Osteocyte (in vitro differentiated cells): ENCODE results near the gene ZFAND2A. TPM values are rescaled to one million over a fixed set of nuclear protein-coding genes. Genes with fewer than 3 reads are reported as not detected.
A peak's percentile ranks its signal among the peaks of the same experiment; 100 is the strongest.

Experiments
- DNase-seq: peaks from one replicate; pipeline ENCODE4 v3.0.0; 2021; ENCODE audit warnings: mixed read lengths; ENCODE audit not compliant: unreplicated experiment; ENCODE audit errors: extremely low spot score
- H3K27ac Mint-ChIP-seq: one replicate; pipeline ENCODE4 v1.8.0; 2021; ENCODE audit warnings: mild to moderate bottlenecking, mixed read lengths; ENCODE audit not compliant: unreplicated experiment
- H3K27me3 Mint-ChIP-seq: one replicate; pipeline ENCODE4 v1.8.0; 2021; ENCODE audit warnings: mixed read lengths; ENCODE audit not compliant: unreplicated experiment
- H3K36me3 Mint-ChIP-seq: one replicate; pipeline ENCODE4 v1.8.0; 2021; ENCODE audit warnings: mixed read lengths; ENCODE audit not compliant: unreplicated experiment
- H3K4me1 Mint-ChIP-seq: one replicate; pipeline ENCODE4 v1.8.0; 2021; ENCODE audit warnings: mixed read lengths; ENCODE audit not compliant: unreplicated experiment
- H3K4me3 Mint-ChIP-seq: one replicate; pipeline ENCODE4 v1.8.0; 2021; ENCODE audit warnings: mild to moderate bottlenecking, moderate library complexity, mixed read lengths; ENCODE audit not compliant: unreplicated experiment
- H3K9me3 Mint-ChIP-seq: one replicate; pipeline ENCODE4 v1.8.0; 2021; ENCODE audit warnings: mixed read lengths; ENCODE audit not compliant: unreplicated experiment
- total RNA-seq: library from RNA; stranded (reverse); gene quantifications from 2 replicates; pipeline ENCODE4 v1.2.1, GENCODE V29; 2021
- TF ChIP-seq, protein P1 (sequence below): fragments of 200-600 bp; sonication (generic); IDR thresholded peaks from 2 replicates; pipeline ENCODE4 v1.5.0; 2021; ENCODE audit warnings: antibody characterized with exemption, mild to moderate bottlenecking, moderate library complexity

The ZFAND2A gene
- total RNA-seq, 1 donor from 2014 or later = 18.3 TPM

DNA sequence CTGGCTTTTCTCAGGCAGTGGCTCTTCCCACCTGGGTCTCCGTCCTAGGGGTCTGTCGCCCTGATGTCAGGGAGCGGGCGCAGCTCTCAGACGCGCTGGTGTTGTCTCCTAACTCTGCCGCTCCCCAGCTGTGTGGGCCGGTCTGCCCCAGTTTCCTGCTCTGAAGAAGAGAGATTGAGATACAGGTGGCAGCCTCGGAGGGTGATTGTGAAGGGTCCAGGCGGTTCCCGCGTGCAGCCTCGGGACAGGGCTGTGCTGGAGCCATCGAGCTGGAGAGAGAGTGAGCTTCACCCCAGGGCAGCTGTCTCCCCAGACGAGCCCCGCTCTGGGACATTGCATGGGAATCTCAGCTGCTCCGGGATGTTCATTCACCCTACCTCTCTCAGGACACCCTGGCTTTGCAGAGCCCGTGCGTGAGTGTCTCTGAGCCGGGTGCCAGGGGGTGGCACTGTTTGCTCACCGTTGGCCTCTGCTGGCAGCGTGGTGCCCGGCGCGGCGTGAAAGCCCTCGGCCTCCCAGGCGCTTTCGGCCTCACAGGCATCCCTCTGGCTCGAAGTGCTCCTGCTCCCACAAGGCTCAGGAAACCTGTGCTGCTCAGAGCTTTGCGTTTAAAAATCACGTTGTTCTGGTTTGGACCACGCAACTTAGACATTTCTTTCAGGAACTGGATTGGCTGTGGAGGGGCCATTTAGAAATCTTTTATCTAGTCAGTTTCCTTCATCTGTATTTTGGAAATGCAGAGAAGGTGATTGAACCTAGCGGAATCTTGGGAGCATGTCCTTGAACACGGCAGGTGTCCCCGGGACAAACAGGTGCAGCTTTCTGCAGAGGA, 33.8 kb upstream of the ZFAND2A start:
- no peak overlapping the region for H3K27ac Mint-ChIP-seq
- TF ChIP-seq, protein P1, sequence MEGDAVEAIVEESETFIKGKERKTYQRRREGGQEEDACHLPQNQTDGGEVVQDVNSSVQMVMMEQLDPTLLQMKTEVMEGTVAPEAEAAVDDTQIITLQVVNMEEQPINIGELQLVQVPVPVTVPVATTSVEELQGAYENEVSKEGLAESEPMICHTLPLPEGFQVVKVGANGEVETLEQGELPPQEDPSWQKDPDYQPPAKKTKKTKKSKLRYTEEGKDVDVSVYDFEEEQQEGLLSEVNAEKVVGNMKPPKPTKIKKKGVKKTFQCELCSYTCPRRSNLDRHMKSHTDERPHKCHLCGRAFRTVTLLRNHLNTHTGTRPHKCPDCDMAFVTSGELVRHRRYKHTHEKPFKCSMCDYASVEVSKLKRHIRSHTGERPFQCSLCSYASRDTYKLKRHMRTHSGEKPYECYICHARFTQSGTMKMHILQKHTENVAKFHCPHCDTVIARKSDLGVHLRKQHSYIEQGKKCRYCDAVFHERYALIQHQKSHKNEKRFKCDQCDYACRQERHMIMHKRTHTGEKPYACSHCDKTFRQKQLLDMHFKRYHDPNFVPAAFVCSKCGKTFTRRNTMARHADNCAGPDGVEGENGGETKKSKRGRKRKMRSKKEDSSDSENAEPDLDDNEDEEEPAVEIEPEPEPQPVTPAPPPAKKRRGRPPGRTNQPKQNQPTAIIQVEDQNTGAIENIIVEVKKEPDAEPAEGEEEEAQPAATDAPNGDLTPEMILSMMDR = peak; percentile 63
- no peaks in the 10 kb centered on the region for H3K36me3 Mint-ChIP-seq
- peaks cover 37% of the 10 kb centered on the region for H3K27me3 Mint-ChIP-seq
- H3K4me3 Mint-ChIP-seq = no peak overlapping the region
- H3K9me3 Mint-ChIP-seq = no peaks in the 10 kb centered on the region
- H3K4me1 Mint-ChIP-seq = no peaks in the 10 kb centered on the region
- no peak for DNase-seq

DNA sequence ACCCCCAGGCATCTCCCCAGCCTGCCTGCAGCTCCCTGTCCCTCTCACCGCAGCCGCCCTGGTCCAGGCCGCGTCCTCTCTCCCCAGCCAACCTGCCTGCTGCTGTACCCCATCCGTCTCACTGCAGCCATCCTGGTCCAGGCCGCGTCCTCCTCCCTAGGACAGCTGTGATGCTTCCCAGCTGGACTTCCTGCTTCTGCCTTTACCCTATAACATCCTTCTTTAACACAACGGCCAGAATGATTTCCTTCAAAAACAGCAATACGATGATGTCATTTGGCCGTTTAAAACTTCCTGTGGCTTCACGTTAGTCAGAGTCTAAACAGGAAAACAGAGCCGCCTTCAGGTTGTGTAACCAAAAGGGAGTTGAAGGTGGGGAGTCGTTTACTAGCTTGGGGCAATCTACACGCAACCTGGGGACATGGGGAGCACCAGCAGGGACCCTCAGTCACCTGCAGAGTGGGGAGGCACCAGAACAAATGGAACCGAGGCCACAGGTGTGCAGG, 32.2 kb upstream of the ZFAND2A start:
- no peak overlapping the region for H3K27ac Mint-ChIP-seq
- DNase-seq = no peak
- no peak overlapping the region for H3K4me3 Mint-ChIP-seq
- H3K9me3 Mint-ChIP-seq = no peaks in the 10 kb centered on the region
- no peaks in the 10 kb centered on the region for H3K36me3 Mint-ChIP-seq
- H3K27me3 Mint-ChIP-seq = peaks cover 40% of the 10 kb centered on the region
- TF ChIP-seq, protein P1 = no peak
- H3K4me1 Mint-ChIP-seq = no peaks in the 10 kb centered on the region

- Mint-ChIP-seq H3K27me3 (peaks cover 50% of the 10 kb centered on the region), H3K4me1 (no peaks in the 10 kb centered on the region)
- no peak for DNase-seq
These were observed 30.2 kb upstream of the ZFAND2A start for GRCh38 chr7:1189986-1190772.

DNA sequence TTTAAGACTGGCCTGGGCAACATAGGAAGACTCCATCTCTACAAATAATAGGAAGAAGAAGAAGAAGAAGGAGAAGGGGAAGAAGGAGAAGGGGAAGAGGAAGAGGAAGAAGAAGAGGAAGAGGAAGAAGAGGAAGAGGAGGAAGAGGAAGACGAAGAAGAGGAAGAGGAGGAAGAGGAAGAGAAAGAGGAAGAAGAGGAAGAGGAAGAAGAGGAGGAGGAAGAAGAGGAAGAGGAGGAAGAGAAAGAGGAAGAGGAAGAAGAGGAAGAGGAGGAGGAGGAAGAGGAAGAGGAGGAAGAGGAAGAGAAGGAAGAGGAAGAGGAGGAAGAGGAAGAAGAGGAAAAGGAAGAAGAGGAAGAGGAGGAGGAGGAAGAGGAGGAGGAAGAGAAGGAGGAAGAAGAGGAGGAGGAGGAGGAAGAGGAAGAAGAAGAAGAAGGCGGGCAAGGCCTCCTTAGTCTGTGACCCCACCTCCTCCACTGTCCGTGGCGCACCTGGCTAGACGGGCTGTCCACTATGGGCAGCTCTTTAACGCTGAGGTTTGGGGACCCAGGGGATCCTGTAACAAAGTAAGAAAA, 28.8 kb upstream of the ZFAND2A start:
- no peak for DNase-seq
- no peaks in the 10 kb centered on the region for H3K36me3 Mint-ChIP-seq
- H3K27ac Mint-ChIP-seq = no peak overlapping the region
- no peaks in the 10 kb centered on the region for H3K9me3 Mint-ChIP-seq
- peaks cover 46% of the 10 kb centered on the region for H3K27me3 Mint-ChIP-seq
- no peak overlapping the region for H3K4me3 Mint-ChIP-seq
- TF ChIP-seq, protein P1 = no peak
- no peaks in the 10 kb centered on the region for H3K4me1 Mint-ChIP-seq

More at GRCh38 chr7:1189986-1190772, 30.2 kb upstream of the ZFAND2A start:
- Mint-ChIP-seq H3K4me3 (no peak overlapping the region), H3K27ac (no peak overlapping the region), H3K36me3 (no peaks in the 10 kb centered on the region), H3K9me3 (no peaks in the 10 kb centered on the region)
- TF ChIP-seq, protein P1 = no peak
